NCI-H1048 (cell line): ENCODE results near the gene FBXO10.
"Not testable (repeated sequence)": the region's sequence is repeated elsewhere in the genome, so short reads cannot be mapped to it uniquely, and the experiment has no call there.

Source experiments
- DNase-seq: peaks from one replicate; lab custom pipeline; 2025; lab: John Stamatoyannopoulos, UW

The FBXO10 gene, protein sequence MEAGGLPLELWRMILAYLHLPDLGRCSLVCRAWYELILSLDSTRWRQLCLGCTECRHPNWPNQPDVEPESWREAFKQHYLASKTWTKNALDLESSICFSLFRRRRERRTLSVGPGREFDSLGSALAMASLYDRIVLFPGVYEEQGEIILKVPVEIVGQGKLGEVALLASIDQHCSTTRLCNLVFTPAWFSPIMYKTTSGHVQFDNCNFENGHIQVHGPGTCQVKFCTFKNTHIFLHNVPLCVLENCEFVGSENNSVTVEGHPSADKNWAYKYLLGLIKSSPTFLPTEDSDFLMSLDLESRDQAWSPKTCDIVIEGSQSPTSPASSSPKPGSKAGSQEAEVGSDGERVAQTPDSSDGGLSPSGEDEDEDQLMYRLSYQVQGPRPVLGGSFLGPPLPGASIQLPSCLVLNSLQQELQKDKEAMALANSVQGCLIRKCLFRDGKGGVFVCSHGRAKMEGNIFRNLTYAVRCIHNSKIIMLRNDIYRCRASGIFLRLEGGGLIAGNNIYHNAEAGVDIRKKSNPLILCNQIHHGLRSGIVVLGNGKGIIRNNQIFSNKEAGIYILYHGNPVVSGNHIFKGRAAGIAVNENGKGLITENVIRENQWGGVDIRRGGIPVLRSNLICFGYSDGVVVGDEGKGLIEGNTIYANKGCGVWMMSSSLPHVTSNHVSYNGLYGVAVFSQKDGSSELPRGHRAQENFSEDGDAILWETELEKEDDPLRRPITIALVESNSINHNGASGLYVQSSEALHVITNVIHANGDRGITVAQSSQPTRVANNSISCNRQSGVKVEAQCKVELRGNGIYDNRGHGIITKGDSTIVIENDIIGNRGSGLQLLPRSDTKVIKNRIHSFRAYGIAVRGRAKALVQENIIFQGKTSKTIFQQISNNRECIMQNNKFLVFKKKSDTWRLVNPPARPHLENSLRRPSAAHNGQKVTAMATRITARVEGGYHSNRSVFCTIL

GRCh38 chr9:37575921-37576721 is at the start of gene FBXO10:
Gene FBXO10, minus strand, starts transcription at chr9:37576380. Its CDS starts 34,612 bp downstream, at chr9:37541768.
- no peak for DNase-seq

- DNase-seq = no peak
Measured at GRCh38 chr9:37625758-37626147, 49.6 kb upstream of the FBXO10 start.

DNA sequence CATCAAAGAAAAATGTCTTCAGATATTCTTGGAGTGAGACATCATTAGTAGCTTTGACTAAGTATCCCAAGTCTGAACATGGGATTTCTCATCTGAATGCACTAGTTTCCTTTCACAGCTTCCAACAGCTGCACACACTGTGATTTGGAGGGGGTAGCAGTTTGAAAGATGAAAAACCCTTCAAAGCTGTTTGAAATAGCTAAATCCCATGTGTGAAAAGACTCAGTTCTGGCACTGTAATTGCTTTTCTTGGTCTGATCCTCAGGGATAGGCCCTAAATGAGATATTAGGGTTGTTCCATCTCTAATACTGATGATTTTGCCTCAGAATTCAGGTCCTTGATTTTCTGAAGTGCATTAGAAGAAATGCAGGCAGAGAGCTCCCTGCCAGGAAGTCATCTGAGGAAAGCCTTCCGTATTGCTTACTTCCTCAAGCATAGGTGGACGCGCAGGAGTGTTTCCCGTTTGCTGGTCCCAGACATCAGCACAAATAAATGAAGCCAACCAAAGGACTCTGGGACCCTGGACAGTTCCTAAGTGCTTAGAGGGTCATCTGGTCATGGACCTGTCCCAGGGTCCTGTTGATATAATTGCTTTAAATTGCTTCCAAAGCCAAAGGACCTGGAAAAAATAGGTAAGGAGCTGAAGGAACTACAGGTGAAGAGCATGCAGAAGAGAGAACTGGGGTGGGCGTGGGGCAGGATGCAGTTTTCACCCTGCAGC is 49.0 kb upstream of the FBXO10 start:
- no peak for DNase-seq

GRCh38 chr9:37624073-37624472 is 47.9 kb upstream of the FBXO10 start:
- DNase-seq = no peak

DNA sequence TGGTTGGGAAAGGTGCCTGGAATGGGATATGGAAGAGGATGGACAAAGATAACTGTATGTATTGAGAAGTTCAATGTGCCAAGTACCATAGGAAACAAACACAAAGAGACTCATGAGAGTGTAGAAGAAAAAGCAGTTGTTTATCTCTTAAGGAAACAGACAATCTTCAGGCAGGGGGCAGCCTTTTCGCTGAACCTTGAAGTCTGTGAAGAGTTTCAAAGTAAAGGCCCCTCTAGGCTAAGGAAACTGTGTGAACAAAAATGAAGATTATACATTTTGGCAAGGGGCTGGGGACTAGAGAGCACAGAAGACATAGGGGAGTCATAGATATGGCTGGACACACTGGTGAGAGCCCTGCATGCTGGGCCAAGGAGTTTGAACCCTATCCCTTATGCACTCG is 47.1 kb upstream of the FBXO10 start:
- no peak for DNase-seq

DNA sequence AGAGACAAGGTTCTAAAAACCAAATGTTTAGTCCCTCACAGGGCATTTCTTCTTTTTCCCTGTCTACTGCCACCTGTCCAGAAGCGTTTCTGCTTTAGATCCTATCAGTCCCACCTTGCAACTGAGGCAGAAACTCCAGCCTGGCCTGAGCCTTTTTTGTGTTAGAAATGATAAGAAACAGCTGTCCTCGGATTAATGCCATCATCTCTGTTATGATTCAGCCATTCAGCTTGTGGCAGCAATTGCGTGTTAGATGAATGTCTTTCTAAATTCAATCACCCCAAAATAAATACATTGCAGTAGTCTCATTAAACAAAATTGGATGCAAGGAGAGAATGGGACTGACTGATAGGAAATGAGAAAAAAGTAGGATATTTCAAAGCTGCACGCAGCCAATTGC is 46.3 kb upstream of the FBXO10 start:
- DNase-seq = no peak

GRCh38 chr9:37621273-37622121 is 45.3 kb upstream of the FBXO10 start:
- DNase-seq = no peak

GRCh38 chr9:37620396-37620795 is 44.2 kb upstream of the FBXO10 start:
- DNase-seq = no peak

DNA sequence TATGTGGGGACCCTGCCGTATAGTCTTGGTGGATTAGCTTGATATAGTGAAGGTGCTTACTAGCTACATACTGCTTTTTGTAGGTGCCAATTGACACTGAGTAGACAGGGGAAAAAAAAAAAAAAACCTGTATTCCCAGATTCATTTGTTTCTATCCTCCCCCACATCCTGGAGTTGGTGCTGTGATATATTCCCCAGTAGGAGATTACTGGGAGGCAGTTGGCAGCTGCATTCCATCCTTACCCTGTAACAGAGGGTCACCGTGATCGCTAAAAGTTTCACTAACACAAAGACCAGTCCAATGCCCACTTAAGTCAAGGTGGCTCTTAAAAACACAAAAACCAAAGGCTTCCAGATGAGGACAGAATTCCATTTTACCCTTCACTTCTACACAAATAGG is 43.6 kb upstream of the FBXO10 start:
- no peak for DNase-seq

DNA sequence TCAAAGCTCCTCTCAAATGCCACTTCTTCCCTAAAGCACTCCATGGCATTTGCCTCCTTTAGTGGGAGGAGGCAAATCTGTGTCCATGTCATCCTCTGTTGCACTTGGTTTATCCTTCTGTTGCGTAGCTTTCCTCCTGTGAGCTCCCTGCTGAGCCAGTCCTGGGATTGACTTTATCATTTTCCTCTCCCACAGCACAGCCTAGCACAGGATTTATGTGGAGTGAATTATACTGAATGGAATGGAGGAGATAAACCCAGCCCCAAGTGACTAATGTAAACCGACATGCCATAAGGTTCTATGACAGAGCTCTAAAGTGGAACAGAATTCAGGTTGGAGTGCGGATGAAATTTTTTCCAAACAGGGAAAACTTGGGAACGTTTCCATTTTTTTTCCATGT is 42.6 kb upstream of the FBXO10 start:
- DNase-seq = no peak

- DNase-seq = no peak
Measured at GRCh38 chr9:37617832-37618231, 41.7 kb upstream of the FBXO10 start.

- DNase-seq = no peak
Measured at GRCh38 chr9:37617161-37617560, 41.0 kb upstream of the FBXO10 start.

DNA sequence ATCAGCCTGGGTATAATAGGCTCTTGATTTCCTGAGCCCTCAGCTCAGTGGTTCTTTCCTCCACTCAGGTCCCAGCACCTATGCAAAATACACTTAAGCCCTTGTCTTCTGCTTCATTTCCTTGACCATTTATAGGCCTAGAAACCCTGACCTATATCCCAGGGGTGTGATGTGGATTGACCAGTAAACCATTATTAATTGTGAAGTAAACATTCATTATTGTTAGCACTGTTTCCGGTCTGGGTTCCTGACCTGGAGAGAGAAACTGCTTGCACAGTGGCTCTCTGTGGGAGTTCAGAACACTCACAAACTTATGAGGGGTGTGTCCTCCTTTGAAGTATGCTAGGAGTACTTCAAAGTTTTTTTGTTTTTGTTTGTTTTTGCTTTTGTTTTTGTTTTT is 35.8 kb upstream of the FBXO10 start:
- no peak for DNase-seq

GRCh38 chr9:37611014-37611413 is 34.8 kb upstream of the FBXO10 start:
- no peak for DNase-seq

DNA sequence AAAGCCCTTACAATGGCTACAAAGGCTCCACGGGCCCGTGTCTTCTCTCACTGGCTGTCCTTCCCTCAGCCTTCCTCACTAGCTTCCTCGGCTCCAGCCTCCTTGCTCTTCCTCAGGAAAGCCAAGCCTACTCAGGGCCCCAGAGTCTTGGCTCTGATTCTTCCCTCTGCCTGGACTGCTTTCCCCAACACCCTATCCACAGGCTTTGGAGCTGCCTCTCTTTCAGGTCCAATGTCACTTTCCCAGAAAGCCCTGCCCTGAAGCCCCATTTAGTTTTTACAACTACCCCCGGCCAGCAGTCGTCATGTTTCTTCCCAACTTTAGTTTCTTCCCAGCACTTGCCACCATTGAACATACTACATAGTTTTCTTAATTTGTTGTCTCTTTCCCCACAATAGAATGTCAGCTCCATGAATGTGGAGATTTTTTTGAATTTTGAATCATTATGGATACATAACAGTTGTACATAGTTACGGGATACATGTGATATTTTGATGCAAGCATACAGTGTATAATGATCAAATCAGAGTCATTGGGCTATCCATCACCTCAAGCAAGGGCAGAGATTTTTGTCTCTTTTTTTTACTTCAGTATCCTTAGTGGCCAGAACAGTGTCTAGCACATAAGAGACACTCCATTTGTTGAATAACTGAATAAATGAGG is 33.7 kb upstream of the FBXO10 start:
- DNase-seq = no peak

- no peak for DNase-seq
Measured at GRCh38 chr9:37608250-37608649, 32.1 kb upstream of the FBXO10 start.

DNA sequence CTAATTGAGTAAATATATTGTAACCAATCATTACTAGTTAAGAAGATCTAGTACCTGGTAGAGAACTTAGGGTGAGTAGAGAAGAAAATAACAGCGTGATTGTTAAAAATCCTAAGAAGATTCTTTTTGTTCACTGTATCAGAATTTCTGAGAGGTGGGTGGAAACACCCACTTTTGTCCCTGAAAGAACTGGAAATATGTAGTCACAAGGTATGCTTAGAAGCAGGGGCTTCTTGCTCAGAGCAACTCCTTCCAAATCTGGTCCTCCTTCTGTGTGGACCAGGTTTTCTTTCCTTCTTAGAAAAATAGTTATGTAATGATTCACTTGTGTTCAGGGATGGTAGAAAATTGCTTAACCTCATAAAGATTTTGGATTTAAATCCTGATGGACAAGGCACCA is 28.1 kb upstream of the FBXO10 start:
- DNase-seq = no peak

DNA sequence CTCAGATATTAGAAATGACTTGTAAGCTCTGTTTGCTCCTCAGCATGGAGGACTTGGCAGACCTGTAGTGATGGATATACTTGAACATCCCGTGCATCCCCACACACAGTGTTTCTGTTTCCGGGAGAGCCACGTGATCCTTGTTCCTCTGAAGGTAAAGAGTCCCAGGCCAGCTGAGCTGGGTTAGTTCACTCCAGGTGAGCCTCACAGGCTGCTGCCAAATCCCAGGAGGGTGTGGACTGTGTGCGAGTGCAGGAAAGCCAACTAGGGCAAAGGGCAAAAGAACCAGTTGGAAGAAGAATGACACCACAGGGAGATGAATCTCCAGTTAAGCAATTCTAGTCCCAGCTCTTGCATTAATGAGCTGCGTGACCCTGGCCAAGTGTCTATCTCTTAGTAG is 26.6 kb upstream of the FBXO10 start:
- no peak for DNase-seq

DNA sequence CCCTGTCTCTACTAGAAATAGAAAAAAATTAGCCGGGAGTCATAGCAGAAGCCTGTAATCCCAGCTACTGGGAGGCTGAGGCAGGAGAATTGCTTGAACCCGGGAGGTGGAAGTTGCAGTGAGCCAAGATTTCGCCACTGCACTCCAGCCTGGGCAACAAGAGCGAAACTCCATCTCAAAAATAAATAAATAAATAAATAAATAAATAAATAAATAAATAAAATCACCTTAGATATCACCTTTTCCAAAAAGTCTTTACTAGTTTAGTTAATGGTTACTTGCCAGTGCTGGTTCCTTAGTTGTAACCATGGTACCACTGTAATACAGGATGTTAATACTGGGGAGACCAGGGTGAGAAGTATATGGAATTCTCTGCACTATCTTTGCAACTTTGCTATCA is 25.9 kb upstream of the FBXO10 start:
- DNase-seq = not testable (repeated sequence)

DNA sequence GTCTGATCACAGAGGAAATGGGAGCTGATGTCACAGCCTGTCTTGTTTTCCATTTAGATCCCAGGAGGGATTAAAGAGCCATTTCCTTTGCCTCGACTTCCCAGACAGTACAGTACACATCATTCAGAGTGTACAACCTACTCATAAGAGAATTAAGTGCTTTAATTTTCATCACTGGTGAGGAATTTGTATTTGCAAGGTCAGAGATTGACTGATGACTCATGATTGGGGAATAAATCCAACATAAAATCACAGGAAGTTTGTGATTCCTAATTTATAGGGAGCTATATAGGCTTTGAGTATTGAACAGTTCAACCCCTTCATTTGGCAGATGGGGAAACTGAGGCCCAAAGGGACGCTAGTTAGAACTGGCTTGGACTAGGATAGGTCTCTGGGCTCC is 20.3 kb upstream of the FBXO10 start:
- DNase-seq = no peak
